GM18511 (cell line): ENCODE measurements around the gene TLK2.
"Not testable (repeated sequence)": the region's sequence is repeated elsewhere in the genome, so short reads cannot be mapped to it uniquely, and the experiment has no call there.

Experiments
- ATAC-seq: cut with Tn5 transposase; IDR thresholded peaks from one replicate; pipeline ENCODE4 v1.9.1; 2021; ENCODE audit warnings: mild to moderate bottlenecking, moderate library complexity; ENCODE audit not compliant: unreplicated experiment

Gene TLK2

DNA sequence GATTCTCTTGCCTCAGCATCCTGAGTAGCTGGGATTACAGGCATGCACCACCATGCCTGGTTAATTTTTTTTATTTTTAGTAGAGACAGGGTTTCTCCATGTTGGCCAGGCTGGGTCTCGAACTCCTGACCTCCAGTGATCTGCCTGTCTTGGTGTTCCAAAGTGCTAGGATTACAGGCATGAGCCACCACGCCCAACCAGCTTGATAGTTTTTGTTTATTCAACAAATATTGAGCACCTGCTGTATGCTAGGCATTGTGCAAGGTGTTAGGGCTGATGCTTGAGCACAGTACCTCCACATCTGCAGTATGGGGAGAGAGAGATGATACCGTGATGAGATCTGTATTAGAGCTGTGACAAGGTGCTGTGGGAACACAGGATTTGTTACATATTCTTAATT is 3.9 kb downstream of the TLK2 start:
- ATAC-seq, result not testable (repeated sequence)

GRCh38 chr17:62490990-62491389 is 12.4 kb downstream of the TLK2 start:
- ATAC-seq, result not testable (repeated sequence)

DNA sequence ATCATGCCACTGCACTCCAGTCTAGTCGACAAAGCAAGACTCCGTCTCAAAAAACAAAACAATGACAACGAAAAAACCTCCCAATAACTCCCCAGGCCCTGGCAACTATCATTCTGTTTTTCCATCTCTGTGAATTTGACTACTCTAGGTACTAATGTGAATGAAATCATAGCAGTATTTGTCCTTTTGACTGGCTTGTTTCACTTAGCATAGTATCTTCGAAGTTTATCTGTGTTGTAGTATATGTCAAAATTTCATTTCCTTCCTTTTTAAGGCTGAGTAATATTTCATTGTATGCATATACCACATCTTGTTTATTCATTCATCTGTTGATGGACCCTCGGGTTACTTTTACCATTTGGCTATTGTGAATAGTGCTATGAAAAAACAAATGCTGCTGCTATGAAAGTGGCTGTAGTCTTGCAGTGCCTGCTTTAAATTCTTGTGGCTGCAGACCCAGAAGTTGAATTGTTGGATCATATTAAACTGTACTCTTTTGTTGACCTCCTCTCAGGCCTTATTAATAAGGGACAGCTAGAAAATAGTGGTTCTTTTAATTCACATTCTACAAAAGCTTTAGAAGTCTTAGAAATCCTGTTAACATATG is 14.5 kb downstream of the TLK2 start:
- ATAC-seq, result not testable (repeated sequence)

DNA sequence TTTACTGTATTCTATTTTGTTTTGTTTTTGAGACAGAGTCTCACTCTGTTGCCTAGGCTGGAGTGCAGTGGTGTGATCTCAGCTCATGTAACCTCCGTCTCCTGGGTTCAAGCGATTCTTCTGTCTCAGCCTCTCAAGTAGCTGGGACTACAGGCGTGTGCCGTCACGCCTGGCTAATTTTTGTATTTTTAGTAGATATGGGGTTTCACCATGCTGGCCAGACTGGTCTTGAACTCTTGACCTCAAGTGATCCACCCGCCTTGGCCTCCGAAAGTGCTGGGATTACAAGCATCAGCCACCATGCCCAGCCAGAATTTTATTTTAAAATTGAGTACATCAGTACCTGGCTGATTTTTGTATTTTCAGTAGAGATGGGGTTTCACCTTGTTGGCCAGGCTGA is 15.4 kb downstream of the TLK2 start:
- ATAC-seq, result not testable (repeated sequence)

GRCh38 chr17:62496344-62496743 is 17.7 kb downstream of the TLK2 start:
- ATAC-seq, result not testable (repeated sequence)

DNA sequence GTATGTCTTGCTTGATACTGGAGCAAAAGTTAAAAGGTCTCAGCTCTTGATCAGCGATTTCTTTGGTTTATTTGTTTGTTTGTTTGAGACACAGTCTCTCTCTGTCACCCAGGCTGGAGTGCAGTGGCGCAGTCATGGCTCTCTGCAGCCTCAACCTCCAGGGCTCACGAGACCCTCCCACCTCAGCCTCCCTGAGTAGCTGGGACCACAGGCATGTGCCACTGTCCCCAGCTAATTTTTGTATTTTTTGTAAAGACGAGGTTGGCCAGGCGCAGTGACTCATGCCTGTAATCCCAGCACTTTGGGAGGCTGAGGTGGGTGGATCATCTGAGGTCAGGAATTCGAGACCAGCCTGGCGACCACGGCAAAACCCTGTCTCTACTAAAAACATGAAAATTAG is 20.2 kb downstream of the TLK2 start:
- not testable (repeated sequence) for ATAC-seq

DNA sequence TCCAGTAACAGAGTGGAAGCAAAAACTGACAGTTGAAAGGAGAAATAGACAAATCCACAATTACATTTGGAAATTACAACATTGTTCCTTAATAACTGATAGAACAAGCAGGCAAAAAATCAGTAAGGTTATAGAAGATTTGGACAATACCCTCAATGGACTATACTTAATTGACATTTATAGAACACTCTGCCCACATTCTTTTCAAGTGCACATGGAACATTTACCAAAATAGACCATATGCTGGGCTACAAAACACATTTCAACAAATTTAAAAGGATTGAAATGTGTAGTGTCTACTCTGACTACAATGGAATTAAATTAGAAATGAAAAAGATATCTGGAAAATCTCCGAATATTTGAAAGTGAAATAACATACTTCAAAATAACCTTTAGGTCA is 21.8 kb downstream of the TLK2 start:
- ATAC-seq, result not testable (repeated sequence)

DNA sequence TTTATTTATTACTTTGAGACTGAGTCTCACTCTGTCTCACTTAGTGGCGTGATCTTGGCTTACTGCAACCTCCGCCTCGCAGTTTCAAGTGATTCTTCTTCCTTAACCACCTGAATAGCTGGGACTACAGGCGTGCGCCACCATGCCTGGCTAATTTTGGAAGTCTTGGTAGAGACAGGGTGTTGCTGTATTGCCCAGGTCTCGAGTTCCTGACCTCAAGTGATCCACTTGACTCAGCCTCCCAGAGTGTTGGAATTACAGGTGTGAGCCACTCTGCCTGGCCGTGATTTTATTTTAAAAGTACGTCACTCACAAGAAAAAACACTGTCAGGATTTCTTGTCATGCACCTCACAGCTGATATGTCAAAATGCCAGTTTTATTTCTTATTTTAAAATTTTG is 26.2 kb downstream of the TLK2 start:
- ATAC-seq, result not testable (repeated sequence)

- peak; percentile 78 for ATAC-seq
These were observed 28.7 kb downstream of the TLK2 start for GRCh38 chr17:62507191-62507836.

DNA sequence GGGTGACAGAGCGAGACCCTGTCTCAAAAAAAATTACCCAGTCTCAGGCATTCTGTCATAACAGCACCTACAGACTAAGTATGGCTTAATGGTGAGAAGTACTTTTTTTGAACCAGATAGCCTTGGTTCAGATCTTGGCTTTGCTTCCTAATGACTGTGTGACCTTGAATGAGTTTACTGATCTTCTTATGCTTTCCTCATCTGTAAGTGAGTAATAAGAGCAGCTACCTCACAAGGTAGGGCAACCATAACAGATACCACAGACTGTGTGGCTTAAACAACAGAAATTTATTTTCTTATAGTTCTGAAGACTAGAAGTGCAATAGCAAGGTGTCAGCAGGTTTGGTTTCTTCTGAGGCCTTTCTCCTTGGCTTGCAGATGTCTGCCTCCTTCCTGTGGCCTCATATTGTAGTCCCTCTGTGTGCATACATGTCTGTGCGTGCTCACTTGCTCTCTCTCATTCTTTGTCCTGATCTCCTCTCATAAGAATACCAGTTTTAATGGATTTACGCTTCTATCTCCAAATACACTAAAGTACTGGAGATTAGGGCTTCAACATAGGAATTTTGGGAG is 31.7 kb downstream of the TLK2 start:
- ATAC-seq, result not testable (repeated sequence)

DNA sequence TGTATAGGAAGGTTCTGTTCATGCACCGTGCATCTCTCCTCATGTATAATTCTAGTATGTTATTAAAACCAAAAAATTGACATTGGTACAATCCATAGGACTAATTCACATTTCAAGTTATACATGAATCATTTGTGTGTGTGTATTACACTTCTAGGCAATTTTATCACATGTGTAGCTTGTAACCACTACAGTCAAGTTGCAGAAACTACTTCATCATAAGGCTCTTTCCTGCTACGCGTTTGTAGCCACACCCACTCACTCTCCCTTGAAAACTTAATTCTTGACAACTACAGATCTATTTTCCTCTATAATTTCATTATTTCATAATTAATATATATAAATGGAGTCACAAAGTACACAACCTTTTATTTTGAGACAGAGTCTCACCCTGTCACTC is 32.4 kb downstream of the TLK2 start:
- not testable (repeated sequence) for ATAC-seq

GRCh38 chr17:62516376-62516775 is 37.8 kb downstream of the TLK2 start:
- not testable (repeated sequence) for ATAC-seq

GRCh38 chr17:62521295-62521694 is 42.7 kb downstream of the TLK2 start:
- ATAC-seq, result not testable (repeated sequence)

DNA sequence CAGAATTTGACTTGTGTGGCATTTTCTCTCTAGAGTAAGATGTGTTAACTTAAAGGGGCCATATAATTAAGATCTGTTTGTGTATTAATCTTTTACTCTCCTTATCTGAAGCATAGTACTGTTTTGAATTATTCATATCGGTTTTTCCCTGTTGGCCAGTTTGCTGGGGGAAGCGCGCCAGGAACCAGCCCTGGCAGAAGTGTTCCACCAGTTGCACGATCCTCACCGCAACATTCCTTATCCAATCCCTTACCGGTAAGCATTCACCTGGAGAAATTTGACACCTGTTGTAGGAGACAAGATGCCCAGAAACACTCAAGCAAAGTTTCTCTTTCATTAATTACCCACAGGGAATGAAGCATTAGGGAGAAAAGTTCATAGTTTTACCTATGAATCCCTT is 45.5 kb downstream of the TLK2 start:
- not testable (repeated sequence) for ATAC-seq

GRCh38 chr17:62525317-62525716 is 46.7 kb downstream of the TLK2 start:
- ATAC-seq, result not testable (repeated sequence)

GRCh38 chr17:62530936-62531335 is 52.3 kb downstream of the TLK2 start:
- ATAC-seq, result not testable (repeated sequence)

DNA sequence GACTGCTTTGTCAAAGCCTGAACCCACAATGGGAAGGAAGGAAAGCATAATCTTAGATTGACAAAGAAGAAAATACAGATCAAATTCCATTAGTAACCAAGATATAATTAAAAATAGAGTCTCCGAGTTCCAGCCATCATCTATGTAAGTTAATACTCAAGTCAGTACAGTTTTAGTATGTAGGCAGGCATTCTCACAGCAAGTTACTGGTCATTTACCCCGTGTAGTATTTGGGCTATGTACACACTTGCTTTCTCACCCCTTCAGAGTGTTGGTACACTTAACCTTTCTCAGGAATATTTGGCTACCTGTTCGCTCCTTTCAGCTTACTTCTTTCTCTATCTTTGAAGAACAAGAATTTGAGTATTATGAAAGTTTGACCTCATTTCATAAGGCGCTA is 57.9 kb downstream of the TLK2 start:
- not testable (repeated sequence) for ATAC-seq

DNA sequence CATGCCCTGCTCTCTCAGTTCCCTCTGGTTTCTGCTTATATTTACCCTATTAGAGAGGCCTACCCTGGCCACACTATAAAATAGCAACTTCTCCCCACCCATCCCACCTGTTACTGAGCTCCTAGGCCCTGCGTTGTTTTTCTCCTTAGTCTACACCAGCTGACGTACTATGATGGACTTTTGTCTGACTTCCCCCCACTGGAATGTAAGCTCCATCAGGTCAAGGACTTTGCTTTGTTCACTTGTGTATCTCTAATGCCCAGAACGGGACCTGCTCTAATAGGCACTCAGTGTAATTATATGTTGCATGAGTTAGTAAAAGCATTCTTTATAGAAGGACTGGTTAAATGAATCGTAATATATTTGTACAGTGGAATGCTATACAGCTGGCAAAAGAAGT is 62.4 kb downstream of the TLK2 start:
- ATAC-seq, result not testable (repeated sequence)

- ATAC-seq, result not testable (repeated sequence)
These were observed 64.7 kb downstream of the TLK2 start for GRCh38 chr17:62543278-62543775.

DNA sequence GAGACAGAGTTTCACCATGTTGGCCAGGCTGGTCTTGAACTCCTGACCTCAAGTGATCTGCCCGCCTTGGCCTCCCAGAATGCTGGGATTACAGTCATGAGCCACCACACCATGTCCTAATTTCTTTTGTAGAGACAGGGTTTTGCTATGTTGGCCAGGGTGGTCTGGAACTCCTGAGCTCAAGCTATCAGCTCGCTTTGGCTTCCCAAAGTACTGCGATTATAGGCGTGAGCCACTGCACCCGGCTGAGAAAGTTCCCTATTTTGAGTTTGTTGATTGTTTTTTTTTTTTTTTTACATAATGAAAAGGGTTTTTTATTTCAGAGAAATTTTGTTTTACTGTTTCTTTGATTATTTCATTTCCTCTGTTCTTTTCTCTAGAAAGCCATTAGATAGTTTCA is 67.4 kb downstream of the TLK2 start:
- ATAC-seq, result not testable (repeated sequence)

- ATAC-seq, result peak; percentile 68
These were observed 74.4 kb downstream of the TLK2 start for GRCh38 chr17:62552851-62553659.
